GM21515 (cell line): ENCODE results near the gene TRIM2.
A peak's percentile ranks its signal among the peaks of the same experiment; 100 is the strongest.

Source experiments
- ATAC-seq: cut with Tn5 transposase; IDR thresholded peaks from one replicate; pipeline ENCODE4 v1.9.1; 2021; ENCODE audit not compliant: unreplicated experiment

The TRIM2 gene

GRCh38 chr4:153221783-153222706 lies 17.8 kb downstream of the TRIM2 start:
- peak; percentile 38 for ATAC-seq

GRCh38 chr4:153222707-153223426 lies 18.6 kb downstream of the TRIM2 start:
- ATAC-seq: peak; percentile 61

- ATAC-seq: peak; percentile 36
These were observed 19.2 kb downstream of the TRIM2 start for GRCh38 chr4:153223427-153223801.

GRCh38 chr4:153223930-153224329 lies 19.7 kb downstream of the TRIM2 start:
- no peak for ATAC-seq

GRCh38 chr4:153224474-153224873 lies 20.2 kb downstream of the TRIM2 start:
- ATAC-seq: no peak

- no peak for ATAC-seq
These were observed 23.3 kb downstream of the TRIM2 start for GRCh38 chr4:153227469-153228075.

- no peak for ATAC-seq
These were observed 24.4 kb downstream of the TRIM2 start for GRCh38 chr4:153228512-153229140.

- ATAC-seq: no peak
These were observed 25.3 kb downstream of the TRIM2 start for GRCh38 chr4:153229545-153229944.

- ATAC-seq: no peak
These were observed 28.5 kb downstream of the TRIM2 start for GRCh38 chr4:153232768-153233167.

- ATAC-seq: no peak
These were observed 29.6 kb downstream of the TRIM2 start for GRCh38 chr4:153233761-153234371.

GRCh38 chr4:153234885-153235284 lies 30.6 kb downstream of the TRIM2 start:
- no peak for ATAC-seq

- ATAC-seq: no peak
These were observed 34.1 kb downstream of the TRIM2 start for GRCh38 chr4:153238135-153238919.

GRCh38 chr4:153239409-153239808 lies 35.2 kb downstream of the TRIM2 start:
- no peak for ATAC-seq

- ATAC-seq: no peak
These were observed 37.1 kb downstream of the TRIM2 start for GRCh38 chr4:153241295-153241694.

GRCh38 chr4:153241970-153242838 lies 38.0 kb downstream of the TRIM2 start:
- ATAC-seq: peak; percentile 51

- no peak for ATAC-seq
These were observed 38.6 kb downstream of the TRIM2 start for GRCh38 chr4:153242839-153243324.

- no peak for ATAC-seq
These were observed 39.2 kb downstream of the TRIM2 start for GRCh38 chr4:153243468-153243867.

- ATAC-seq: no peak
These were observed 40.7 kb downstream of the TRIM2 start for GRCh38 chr4:153244969-153245368.

- ATAC-seq: no peak
These were observed 41.5 kb downstream of the TRIM2 start for GRCh38 chr4:153245775-153246174.
